GM18519 (cell line): ENCODE measurements around the gene ADSS2.
"Not testable (repeated sequence)": the region's sequence is repeated elsewhere in the genome, so short reads cannot be mapped to it uniquely, and the experiment has no call there.

Source experiments
- ATAC-seq: cut with Tn5 transposase; IDR thresholded peaks from one replicate; pipeline ENCODE4 v1.9.1; 2021; ENCODE audit warnings: mild to moderate bottlenecking, moderate library complexity; ENCODE audit not compliant: unreplicated experiment, low FRiP score

Gene ADSS2

GRCh38 chr1:244403431-244403830 is 48.3 kb downstream of the ADSS2 start:
- no peak for ATAC-seq

DNA sequence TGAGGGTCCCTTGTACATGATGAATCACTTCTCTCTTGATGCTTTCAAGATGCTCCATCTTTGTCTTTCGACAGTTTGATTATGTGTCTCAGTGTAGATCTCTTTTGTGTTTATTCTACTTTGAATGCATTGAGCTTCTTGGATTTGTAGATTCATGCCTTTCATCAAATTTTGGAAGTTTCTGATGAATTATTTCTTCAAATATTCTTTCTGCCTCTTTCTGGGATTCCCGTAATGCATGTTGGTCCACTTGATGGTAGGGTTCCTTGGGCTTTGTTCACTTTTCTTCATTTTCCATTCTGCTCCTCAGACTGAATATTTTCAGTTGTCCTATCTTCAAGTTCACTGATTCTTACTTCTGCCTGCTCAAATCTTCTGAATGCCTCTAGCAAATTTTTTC is 50.7 kb downstream of the ADSS2 start:
- ATAC-seq, result no peak

DNA sequence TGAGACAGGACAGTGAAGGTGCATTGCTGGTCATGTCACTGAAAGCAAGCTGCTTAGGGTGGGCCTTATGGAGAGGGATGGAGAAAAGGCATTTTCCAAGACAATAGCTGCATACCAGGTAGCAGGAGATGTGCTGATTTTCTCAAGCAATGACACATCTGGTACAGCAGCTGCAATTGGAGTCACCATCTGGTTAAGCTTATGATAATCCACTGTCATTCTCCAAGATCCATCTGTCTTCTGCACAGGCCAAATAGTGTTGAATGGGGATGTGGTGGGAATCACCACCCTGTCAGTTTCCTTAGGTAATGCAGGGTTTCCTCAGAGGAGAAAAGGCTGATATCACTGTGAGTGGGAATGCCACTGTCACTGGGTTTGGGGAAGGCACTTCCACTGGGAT is 54.6 kb downstream of the ADSS2 start:
- no peak for ATAC-seq

DNA sequence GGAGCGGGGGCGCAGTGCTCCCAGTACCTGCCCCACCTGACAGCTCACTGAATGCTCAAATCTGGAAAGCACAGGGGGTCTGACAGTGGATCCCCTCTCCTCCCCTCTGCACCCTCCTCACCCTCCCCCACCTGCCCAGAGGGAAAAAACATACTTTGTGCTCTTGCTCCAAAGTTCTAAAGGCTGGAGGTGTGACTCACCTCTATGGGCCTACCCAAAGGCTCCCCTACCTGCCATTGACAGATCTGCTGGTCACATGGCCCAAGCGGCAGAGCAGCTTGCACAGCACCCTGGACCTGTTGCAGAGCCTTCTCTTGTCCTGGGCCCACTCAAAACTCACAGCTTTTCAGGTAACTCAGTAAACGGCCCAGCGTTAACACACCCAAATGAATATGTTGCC is 55.7 kb downstream of the ADSS2 start:
- ATAC-seq, result no peak

GRCh38 chr1:244394826-244395765 is 56.6 kb downstream of the ADSS2 start:
- ATAC-seq, result no peak

DNA sequence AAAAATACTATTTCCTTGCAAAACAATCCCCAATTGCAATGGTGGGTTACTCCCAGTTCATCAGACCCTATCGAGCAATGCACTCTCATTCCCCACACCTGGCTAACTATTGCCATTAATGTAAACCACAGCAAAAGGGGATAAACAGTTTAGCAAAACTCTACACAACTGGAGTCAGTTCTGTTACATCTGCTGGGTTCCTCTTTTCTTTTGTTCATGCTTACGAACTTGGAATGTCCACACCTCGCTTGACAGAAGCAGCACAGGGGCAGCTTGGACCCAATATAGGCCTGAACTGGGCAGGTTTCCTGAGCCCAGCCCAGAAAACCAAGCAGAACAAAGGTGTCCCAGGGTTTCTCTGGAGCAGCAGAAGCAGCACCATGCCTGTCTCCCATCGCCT is 57.4 kb downstream of the ADSS2 start:
- no peak for ATAC-seq

DNA sequence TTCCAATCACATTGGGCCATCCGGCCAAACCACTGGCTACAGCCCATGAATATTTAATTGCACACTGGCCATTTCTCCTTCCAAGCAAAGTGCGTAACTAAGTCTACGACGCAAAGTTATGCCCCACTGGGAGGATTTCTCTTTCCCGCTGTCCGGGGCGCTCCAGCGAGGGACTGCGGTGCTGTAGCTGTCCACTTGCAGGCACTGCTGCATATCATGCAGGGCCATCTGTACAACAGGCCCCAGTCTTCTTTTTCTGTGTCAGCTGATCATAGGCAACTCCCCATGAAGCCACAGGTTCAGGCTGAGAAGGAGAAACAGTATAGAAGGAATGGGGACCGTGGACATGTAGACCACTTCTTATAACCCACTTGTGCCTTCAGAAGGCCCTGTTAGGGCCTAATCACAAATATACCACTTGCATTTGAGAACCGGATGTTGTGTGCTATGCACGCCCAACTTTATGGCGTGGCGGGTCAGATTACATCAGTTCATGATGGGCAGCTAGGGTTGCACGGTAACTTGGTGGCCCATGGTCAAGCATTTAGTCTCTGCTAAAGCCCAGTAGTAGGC is 58.0 kb downstream of the ADSS2 start:
- ATAC-seq, result no peak

GRCh38 chr1:244391761-244392160 is 59.9 kb downstream of the ADSS2 start:
- no peak for ATAC-seq

- no peak for ATAC-seq
These were observed 62.7 kb downstream of the ADSS2 start for GRCh38 chr1:244388961-244389360.

- ATAC-seq, result no peak
These were observed 64.3 kb downstream of the ADSS2 start for GRCh38 chr1:244387415-244387814.

GRCh38 chr1:244386595-244386994 is 65.1 kb downstream of the ADSS2 start:
- no peak for ATAC-seq

GRCh38 chr1:244384066-244384465 is 67.6 kb downstream of the ADSS2 start:
- ATAC-seq, result no peak

DNA sequence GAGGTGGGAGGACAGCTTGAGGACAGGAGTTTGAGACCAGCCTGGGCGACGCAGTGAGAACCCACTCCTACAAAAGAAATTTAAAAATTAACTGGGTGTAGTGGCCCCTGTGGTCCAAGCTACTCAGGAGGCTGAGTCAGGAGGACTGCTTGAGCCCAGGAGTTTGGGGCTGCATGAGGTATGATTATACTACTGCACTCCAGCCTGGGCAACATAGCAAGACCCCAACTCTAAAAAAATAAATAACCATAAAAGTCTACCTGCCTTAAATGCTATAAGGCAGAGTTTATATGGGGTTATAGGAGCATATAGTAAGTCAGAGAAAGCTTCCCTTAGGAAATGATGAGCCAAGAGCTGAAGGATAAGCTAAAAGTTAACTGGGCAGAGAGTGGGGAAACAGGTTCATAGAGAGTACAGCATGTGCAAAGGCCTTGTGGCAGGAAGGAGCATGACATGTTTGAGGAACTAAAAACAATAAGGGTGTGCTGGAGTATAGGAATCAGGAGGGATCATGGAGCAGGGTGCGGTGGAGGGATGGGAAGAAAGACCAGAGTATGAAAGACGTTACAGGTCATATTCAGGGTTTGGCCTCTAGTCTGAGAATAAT is 68.3 kb downstream of the ADSS2 start:
- no peak for ATAC-seq

DNA sequence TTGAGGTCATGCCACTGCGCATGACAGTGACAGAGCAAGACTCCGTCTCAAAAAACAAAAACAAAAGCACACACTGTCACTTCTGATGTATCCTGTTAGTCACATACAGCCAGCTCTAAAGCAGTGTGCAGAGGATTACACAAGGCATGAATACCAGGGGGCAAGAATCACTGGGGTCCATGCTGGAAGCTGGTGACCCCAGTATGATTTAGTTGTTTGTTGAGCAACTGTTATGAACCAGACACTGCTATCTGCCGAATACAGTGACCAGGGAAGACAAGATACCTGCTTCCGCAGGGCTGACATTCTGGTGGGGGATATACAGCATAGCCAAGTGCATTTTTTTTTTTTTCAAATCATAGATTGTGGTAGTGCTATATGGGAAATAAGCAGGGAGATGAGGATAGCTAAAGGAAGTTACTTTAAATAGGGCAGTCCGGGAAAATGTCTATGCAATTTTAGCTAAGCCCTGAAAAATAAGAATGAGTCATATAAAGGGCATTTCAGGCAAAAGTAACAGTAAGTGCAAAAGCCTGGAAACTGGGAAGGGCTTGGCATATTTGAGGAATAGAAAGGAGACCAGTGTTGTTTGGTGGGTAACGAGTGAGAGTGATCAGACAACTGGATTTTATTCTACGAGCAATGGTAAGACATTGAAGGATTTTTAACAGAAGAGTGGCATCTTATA is 69.7 kb downstream of the ADSS2 start:
- ATAC-seq, result no peak

DNA sequence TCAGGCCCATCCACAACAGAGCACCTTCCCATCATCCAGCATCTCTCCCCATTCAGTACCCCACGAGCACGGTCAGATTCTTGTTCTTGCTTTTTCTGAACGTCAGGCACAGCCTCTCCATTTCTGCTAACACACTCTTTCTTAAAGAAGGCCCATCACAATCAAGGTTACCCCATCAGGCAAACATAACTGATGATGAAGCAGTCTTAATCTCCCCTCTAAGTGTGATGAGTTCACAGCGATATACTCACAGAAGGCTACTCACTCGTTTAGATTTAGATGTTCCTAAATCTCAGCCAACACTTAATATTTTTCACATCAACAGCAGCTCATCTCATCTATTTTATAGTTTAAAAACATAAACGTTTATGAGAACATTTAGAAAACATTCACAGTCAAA is 75.6 kb downstream of the ADSS2 start:
- ATAC-seq, result no peak

DNA sequence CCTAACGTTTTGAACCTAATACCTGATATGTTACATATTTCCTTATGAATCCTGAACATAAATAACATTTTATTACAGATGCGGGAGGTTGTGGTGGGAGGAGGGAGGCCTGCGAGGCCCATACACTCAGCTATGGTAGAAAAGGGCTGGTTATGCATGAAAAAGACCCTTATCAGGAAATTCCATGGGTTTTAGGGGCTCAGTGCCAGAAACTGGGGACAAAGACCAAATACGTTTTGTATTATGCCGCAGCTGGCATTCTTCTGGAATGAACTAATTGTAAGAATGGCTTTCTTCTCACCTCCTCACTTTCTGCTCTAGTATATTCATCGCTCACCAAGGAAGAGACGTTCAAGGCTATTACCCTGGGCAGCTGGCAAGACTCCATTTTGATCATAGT is 76.7 kb downstream of the ADSS2 start:
- no peak for ATAC-seq

- ATAC-seq, result not testable (repeated sequence)
These were observed 77.2 kb downstream of the ADSS2 start for GRCh38 chr1:244374484-244374883.

DNA sequence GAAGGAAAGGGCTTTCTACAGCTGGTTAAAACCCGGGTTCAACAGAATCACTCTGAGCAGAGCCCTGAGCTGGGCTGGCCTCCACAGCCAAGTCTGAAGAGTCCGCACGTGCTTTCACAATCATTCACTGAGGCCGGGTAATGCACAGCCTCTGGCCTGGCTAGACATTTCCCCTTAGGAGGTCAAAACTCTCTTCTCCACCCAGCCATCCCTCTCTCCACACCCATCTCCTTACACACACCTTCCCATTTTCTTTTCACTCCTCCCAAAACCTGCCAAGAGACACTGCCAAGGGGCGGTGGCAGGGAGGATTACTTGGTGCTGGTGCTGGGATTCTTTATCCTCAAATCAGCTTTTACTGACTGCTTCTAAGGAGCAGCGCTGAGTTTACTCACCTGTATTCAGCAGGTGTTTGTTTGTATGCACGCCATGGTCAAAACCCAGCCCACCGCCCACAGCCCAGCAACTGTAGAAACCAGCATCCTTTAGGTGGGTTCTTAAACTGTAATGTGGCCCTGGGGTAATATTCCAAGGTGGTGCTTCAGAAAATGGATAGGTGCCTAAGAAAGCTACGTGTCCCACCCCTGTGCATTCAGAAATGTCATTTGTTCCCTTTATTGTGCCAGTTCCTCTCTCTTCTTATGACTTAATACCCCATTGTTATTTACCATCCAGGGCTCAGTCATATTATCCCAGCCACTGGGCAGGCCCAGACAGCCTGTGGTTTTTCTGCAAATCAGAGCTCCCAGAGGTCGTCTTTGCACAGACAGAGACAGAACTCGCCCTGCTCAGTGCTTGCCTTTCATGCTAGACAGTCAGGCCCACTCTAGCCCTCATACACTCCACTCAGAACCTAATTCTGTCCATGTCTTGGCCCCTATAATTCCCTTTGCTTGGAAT is 80.2 kb downstream of the ADSS2 start:
- ATAC-seq, result no peak

- ATAC-seq, result no peak
These were observed 81.6 kb downstream of the ADSS2 start for GRCh38 chr1:244370060-244370637.
